HEK293T (cell line): ENCODE results near the gene IGF1R.

ENCODE experiments used
- BHLHE40 ChIP-seq: fragments of 450-650 bp; IDR thresholded peaks from 2 replicates; pipeline ENCODE4 v1.6.1; 2016; ENCODE audit warnings: mild to moderate bottlenecking, moderate library complexity, borderline replicate concordance
- ELF4 ChIP-seq: fragments of 450-650 bp; IDR thresholded peaks from 2 replicates; pipeline ENCODE4 v1.6.1; 2017; ENCODE audit warnings: antibody characterized with exemption
- FOXA1 ChIP-seq: fragments of 450-650 bp; IDR thresholded peaks from 2 replicates; pipeline ENCODE4 v1.6.1; 2016; ENCODE audit warnings: mild to moderate bottlenecking
- FOXK2 ChIP-seq: fragments of 450-650 bp; IDR thresholded peaks from 2 replicates; pipeline ENCODE4 v1.6.1; 2016; ENCODE audit warnings: mild to moderate bottlenecking
- FOXM1 ChIP-seq: fragments of 450-650 bp; IDR thresholded peaks from 2 replicates; pipeline ENCODE4 v1.6.1; 2017; ENCODE audit warnings: mild to moderate bottlenecking, borderline replicate concordance
- HDGF ChIP-seq: fragments of 450-650 bp; IDR thresholded peaks from 2 replicates; pipeline ENCODE4 v1.6.1; 2017; ENCODE audit warnings: antibody characterized with exemption, borderline replicate concordance
- NFRKB ChIP-seq: fragments of 450-650 bp; IDR thresholded peaks from 2 replicates; pipeline ENCODE4 v1.6.1; 2016; ENCODE audit warnings: mild to moderate bottlenecking, moderate library complexity
- SUZ12 ChIP-seq: fragments of 450-650 bp; IDR thresholded peaks from 2 replicates; pipeline ENCODE4 v1.6.1; 2016; ENCODE audit warnings: mild to moderate bottlenecking

GRCh38 chr15:98967916-98968315 lies 319.6 kb downstream of the IGF1R start:
- TF ChIP-seq BHLHE40 (no peak), SUZ12 (no peak), FOXK2 (no peak), NFRKB (no peak), FOXA1 (no peak), ELF4 (no peak), HDGF (no peak), FOXM1 (no peak)
